ENCODE measurements around the gene COL26A1.
"Not testable (repeated sequence)": the region's sequence is repeated elsewhere in the genome, so short reads cannot be mapped to it uniquely, and the experiment has no call there.

GRCh38 chr7:101434155-101434554, 71.5 kb downstream of the COL26A1 start:
- not testable (repeated sequence) for TF ChIP-seq CTCF (conservative IDR thresholded peaks at IDR 0.05); EZH2 (IDR thresholded peaks at IDR 0.05; ENCODE audit: low read depth)

Measured in PC-9 (cell line).